HG03039 (cell line): ENCODE measurements around the gene DPP6.

Experiments used
- ATAC-seq: cut with Tn5 transposase; IDR thresholded peaks from one replicate; pipeline ENCODE4 v1.9.1; 2021; ENCODE audit warnings: mild to moderate bottlenecking, moderate library complexity; ENCODE audit not compliant: unreplicated experiment

Gene DPP6

DNA sequence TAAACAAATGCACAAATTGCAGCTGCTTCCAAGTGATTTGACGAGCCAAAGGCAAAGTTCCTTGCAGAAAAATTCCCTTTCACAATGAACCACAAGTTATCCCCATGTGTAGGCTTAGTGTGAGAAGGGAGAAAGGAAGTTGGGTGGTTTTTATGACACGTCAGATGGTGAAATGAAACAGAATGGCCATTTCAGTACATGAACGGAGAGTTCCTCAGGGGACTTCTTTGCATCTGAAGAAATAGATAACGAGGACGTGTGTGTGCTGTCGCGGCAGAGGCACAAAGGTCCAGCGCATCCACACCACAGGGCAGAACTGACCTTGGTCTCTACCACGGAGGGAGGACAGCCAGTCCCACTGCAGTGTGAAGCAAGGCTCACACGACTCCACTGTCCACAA lies 814.9 kb downstream of the DPP6 start:
- ATAC-seq: no peak

- no peak for ATAC-seq
Observed at GRCh38 chr7:154868921-154869320, 816.7 kb downstream of the DPP6 start.

GRCh38 chr7:154869436-154869835 lies 817.2 kb downstream of the DPP6 start:
- ATAC-seq: no peak

DNA sequence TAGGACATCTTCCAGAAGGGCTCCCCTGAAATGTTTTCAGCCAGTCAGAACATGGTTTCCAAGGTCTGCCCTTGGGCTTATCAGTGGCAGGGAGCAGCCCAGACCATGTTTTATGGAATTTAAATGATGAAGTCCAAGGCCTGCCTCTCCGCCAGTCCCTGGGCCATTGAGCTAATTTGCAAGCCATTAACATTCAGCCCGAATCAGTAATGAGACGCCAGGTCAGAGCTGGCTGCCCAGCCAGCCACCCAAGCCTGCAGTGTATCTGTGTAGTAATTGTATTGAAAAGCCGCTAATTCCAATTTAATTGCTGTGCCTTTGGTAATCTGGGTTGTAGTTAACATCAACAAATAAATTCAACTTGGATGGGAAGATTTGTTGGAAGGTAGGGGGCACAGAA lies 819.3 kb downstream of the DPP6 start:
- ATAC-seq: no peak

DNA sequence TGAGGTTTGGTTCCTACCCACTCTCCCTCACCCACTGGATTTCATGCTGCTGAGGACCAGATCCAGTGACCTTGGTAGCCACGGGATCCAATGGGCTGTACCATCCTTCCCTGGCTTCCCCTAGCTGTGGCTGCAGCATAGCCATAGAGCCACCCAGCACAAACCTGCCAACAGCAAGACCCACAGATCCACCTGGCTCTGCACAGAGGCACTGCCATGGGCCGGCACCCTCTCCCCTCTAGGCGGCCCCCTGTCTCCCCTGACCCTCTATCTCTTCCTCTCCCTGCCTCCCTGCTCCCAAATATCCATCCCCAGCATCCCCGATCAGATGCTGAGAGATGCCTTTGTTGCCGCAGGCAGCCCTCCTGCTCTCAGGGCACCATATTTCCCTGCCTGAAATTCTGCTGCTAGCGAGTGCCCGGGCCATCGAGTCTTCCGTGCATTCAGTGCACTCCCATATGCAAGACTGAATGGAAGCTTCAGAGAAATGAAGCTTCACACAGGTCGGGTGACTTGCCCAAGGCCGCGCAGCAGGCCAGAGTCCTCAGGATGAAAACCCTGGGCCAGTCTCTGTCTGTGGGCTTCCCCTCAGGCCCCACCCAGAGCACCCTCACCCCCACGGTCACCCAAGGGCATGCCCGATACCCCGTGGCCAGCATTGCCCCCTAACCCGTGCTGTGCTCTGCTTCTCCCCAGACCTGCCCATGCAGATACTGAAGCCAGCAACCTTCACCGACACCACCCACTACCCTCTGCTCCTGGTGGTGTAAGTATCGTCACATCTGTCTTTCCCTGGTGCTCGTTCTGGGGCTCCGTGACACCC lies 819.9 kb downstream of the DPP6 start:
- no peak for ATAC-seq

GRCh38 chr7:154872811-154873499 lies 820.8 kb downstream of the DPP6 start:
- no peak for ATAC-seq

DNA sequence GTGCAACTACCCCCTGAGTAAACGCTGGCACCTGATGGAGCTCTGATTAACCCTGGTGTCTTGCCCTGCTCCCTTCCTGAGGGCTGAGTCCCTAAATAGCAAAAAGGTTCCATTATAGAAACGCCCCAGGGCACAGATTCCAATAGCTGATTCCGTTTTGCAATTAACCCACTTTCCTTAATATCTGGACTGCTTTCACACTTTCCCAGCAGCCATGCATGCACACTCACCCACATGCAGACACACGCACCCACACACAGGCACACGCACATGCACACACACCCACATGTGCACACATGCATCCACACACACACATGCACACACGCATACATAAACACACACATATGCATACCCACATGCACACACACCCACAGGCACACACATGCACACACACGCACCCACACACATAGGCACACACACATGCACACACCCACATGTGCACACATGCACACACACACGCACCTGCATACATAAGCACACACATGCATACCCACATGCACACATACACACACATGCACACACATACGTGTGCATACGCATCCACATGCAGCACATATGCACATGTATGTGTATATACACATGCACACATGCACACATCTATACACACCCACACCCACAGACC lies 821.4 kb downstream of the DPP6 start:
- ATAC-seq: no peak

- no peak for ATAC-seq
Observed at GRCh38 chr7:154874409-154875113, 822.4 kb downstream of the DPP6 start.

DNA sequence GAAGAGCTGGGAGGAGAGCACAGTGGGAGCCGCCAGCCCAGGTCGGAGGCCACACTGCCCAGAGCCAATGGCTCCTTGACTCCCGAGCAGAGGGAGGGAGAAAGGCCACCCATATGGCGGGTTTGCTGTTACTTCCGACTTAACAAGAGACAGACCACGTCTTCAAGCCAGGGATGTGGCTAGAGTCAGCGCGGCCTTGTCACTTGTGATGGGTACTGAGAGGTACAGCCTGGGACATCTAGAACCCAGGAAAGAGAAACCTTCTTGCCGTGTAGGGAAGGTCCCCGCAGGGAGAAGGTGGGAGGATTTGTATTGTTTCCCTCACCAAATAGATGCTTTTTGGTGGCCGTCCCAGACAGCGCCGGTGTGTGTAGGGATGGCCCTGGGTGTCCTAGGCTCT lies 823.1 kb downstream of the DPP6 start:
- ATAC-seq: no peak

DNA sequence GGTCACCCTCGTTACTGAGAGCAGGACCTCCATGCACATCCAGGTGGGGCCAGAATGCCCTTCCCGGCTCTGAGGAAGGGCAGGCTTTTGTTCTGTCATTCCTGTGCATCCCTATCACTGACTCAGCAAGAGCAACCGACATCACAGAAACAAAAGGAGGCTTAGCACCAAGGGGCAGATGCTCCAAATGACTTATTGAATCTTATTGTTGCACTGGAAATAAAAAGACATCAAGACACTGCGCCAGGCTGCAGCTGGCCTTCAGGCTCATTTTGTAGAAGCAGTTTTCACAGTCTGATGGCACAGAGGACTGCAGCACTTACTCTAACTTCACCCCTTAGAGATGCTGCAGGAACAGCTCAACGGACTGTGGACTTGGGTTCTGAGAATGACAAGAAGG lies 824.3 kb downstream of the DPP6 start:
- no peak for ATAC-seq

DNA sequence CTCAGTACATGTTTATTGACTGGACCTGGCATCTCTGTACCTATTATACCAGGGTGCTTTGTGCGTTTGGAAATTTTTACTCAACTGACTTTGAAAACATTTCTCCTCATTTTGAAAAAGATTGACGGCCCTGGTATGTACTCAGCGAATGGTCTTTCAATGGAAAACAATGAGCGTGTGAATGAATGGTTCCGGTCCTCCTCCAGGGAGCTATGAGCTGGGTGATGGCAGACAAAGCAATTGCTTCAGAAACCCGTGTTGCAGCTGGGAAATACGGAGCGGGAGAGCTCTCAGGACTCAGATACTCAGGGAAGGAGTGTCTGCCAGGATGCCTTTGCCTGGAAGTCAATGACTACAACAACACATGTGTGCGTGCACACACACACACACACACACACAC lies 824.8 kb downstream of the DPP6 start:
- ATAC-seq: no peak

DNA sequence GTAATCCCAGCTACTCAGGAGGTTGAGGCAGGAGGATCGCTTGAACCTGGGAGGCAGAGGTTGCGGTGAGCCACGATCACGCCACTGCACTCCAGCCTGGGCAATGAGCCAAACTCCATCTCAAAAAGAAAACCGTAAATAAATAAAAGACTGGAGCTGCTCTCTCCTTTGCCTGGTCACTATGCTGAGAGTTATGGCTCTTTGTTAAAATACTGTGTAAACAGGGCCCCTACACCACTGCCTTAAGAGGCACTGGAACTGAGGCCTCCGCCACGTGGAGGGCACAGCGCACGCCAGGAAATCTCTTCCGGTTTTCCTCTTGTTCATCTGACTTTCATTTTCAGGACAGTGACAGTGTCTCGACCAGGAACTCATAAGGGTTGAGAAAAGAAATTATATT lies 827.4 kb downstream of the DPP6 start:
- ATAC-seq: no peak

GRCh38 chr7:154880513-154880912 lies 828.3 kb downstream of the DPP6 start:
- no peak for ATAC-seq

DNA sequence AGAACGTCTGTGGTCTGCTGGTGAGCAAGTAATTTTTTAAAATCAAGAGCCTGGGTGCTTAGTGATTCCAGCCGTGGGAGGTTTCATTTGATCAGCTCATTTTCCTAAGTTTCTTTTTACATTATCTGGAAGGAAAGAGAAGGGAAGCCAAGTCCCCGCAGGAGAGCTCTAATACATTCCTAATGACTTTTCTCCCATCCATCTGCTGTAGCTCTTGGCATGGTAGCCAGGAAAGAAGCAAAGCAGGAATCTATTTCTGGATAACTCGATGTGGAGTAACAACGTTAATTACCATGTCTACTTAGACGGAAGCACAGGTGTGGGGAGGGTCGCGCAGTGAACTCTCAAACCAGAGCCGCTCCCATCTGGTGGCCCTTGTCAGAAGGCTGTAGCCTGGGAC lies 828.8 kb downstream of the DPP6 start:
- no peak for ATAC-seq

GRCh38 chr7:154881526-154881925 lies 829.3 kb downstream of the DPP6 start:
- no peak for ATAC-seq

DNA sequence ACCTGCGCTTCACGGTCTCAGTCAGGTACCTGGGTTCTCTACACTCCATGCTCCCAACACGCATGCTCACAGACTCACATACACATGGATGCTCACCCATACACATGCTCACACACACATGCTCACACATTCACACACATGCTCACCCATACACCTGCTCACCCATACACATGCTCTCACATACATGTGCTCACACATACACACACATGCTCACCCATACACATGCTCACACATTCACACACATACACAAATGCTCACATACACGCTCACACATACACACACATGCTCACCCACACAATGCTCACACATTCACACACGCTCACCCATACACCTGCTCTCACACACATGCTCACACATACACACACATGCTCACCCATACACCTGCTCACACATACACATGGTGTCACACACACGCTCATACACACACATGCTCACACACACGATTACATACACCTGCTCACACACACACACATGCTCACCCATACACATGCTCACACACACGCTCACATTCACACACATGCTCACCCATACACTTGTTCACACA lies 830.8 kb downstream of the DPP6 start:
- ATAC-seq: no peak

GRCh38 chr7:154884348-154884920 lies 832.2 kb downstream of the DPP6 start:
- ATAC-seq: no peak

DNA sequence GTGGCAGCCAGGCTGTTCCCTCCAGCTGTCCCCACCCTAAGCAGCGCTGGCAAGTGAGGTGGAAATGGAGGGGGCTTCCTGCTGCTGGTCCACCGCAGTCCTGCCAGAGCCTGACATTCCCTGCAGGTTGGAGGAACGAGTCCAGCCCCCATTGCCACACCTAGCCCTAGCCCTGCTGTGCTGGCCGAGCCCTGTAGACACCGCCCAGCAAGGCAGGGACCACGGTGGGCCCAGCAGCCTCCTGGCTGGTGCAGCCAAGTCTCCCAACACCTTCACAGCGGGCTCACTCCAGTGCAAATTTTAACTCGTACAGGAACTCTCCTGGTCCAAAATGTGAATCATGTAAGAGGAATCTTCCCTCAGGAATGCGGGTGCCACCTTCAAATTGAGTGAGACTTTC lies 834.4 kb downstream of the DPP6 start:
- no peak for ATAC-seq

DNA sequence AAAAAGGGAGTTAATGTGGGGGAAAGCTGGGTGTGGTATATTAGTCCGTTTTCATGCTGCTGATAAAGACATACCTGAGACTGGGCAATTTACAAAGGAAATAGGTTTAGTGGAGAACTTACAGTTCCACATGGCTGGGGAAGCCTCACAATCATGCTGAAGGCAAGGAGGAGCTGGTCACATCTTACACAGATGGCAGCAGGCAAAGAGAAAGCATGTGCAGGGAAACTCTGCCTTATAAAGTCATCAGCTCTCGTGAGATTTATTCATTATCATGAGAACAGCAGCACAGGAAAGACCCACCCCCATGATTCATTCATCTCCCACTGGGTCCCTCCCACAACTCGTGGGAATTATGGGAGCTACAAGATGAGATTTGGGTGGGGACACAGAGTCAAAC lies 836.5 kb downstream of the DPP6 start:
- ATAC-seq: no peak

- no peak for ATAC-seq
Observed at GRCh38 chr7:154892459-154892858, 840.3 kb downstream of the DPP6 start.

GRCh38 chr7:154896076-154896475 lies 843.9 kb downstream of the DPP6 start:
- no peak for ATAC-seq
